HG03354 (cell line): Measurements from ENCODE around the gene CCDC60.

Source experiments
- ATAC-seq: cut with Tn5 transposase; IDR thresholded peaks from one replicate; pipeline ENCODE4 v1.9.1; 2021; ENCODE audit warnings: mild to moderate bottlenecking; ENCODE audit not compliant: unreplicated experiment, poor library complexity, severe bottlenecking

The CCDC60 gene

DNA sequence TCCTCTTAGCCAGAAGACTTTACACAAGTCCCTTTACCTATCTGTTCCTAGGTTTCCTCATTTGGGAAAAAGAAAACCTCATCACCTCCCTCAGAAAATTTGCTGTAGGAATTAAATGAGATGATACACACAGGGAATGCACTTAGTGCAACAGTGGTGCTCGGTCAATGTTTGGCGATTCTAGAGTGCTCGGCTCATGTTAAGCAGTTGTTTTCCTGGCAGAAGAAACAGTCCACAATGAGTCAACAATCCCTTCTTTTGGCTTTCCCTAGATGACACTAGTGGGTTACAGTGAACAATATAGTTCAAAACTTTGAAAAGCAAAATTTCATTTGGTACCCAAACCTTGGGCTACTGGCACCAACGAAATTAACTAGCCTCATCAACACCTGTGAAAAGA is 255.1 kb downstream of the CCDC60 start:
- ATAC-seq = no peak
